Smooth muscle cell (in vitro differentiated cells): ENCODE data around the gene CYP19A1. TPM values are rescaled to one million over a fixed set of nuclear protein-coding genes. Genes with fewer than 3 reads are reported as not detected.

Source experiments
- DNase-seq: peaks from one replicate; lab custom pipeline; 2025; ENCODE audit not compliant: unreplicated experiment; lab: John Stamatoyannopoulos, UW
- H2AFZ ChIP-seq: fragments of 200-600 bp; sonication (generic); 2 replicates; pipeline ENCODE4 v1.6.0; 2016; ENCODE audit warnings: antibody characterized with exemption, low read depth, mild to moderate bottlenecking
- H3F3A ChIP-seq: fragments of 200-600 bp; sonication (generic); 2 replicates; pipeline ENCODE4 v1.6.0; 2017; ENCODE audit warnings: antibody characterized with exemption, low read depth
- H3K27ac ChIP-seq: fragments of 200-600 bp; sonication (generic); 2 replicates; pipeline ENCODE4 v1.5.1; 2016; ENCODE audit warnings: low read depth, mild to moderate bottlenecking
- H3K27me3 ChIP-seq: fragments of 200-600 bp; sonication (generic); 2 replicates; pipeline ENCODE4 v1.6.1; 2016; ENCODE audit warnings: low read depth, mild to moderate bottlenecking
- H3K36me3 ChIP-seq: fragments of 200-600 bp; sonication (generic); 2 replicates; pipeline ENCODE4 v1.5.1; 2016; ENCODE audit warnings: low read depth
- H3K4me1 ChIP-seq: fragments of 200-600 bp; sonication (generic); 2 replicates; pipeline ENCODE4 v1.5.1; 2016; ENCODE audit warnings: low read depth
- H3K4me2 ChIP-seq: fragments of 200-600 bp; sonication (generic); 2 replicates; pipeline ENCODE4 v1.6.0; 2016; ENCODE audit warnings: mild to moderate bottlenecking
- H3K4me3 ChIP-seq: fragments of 200-600 bp; sonication (generic); 2 replicates; pipeline ENCODE4 v1.5.1; 2016; ENCODE audit warnings: mild to moderate bottlenecking
- H3K79me2 ChIP-seq: fragments of 200-600 bp; sonication (generic); 2 replicates; pipeline ENCODE4 v1.6.0; 2016; ENCODE audit warnings: low read depth, mild to moderate bottlenecking
- H3K9ac ChIP-seq: fragments of 200-600 bp; sonication (generic); 2 replicates; pipeline ENCODE4 v1.6.0; 2016; ENCODE audit warnings: low read depth
- H3K9me3 ChIP-seq: fragments of 200-600 bp; sonication (generic); replicated peaks from 2 replicates; pipeline ENCODE4 v1.5.1; 2016; ENCODE audit warnings: low read depth
- H4K20me1 ChIP-seq: fragments of 200-600 bp; sonication (generic); 2 replicates; pipeline ENCODE4 v1.6.0; 2016; ENCODE audit warnings: low read depth
- CTCF ChIP-seq: fragments of 200-600 bp; sonication (generic); IDR thresholded peaks from 2 replicates; pipeline ENCODE4 v1.5.1; 2017; ENCODE audit warnings: borderline replicate concordance, mild to moderate bottlenecking, antibody characterized with exemption; ENCODE audit not compliant: insufficient read depth, poor library complexity, severe bottlenecking
- WGBS: methylation state at CpG from one replicate; pipeline ENCODE4 v1.1.7; 2016; ENCODE audit warnings: low lambda C conversion rate; 5-methylcytosine and 5-hydroxymethylcytosine counted together
- polyA plus RNA-seq: library from polyadenylated mRNA; unstranded; fragments of >200 nt; fragmentation: Nextera tagmentation; extraction: Ambion mirVana; gene quantifications from 2 replicates; pipeline ENCODE4 v1.2.1, GENCODE V29; 2016
- total RNA-seq: library from RNA; depleted of rRNA; stranded (reverse); fragments of >200 nt; gene quantifications from 2 replicates; pipeline ENCODE4 v1.2.3, GENCODE V29; 2014

Gene CYP19A1
- total RNA-seq: 1.2 TPM in 1 of 2 replicates, not detected in the other
- polyA plus RNA-seq: not detected in 2 replicates

- H3K9me3 ChIP-seq: no peaks in the 10 kb centered on the region
- no peaks in the 10 kb centered on the region for H3K36me3 ChIP-seq
- no peaks in the 10 kb centered on the region for H3F3A ChIP-seq
- H3K27me3 ChIP-seq: peaks cover 37% of the 10 kb centered on the region
- WGBS: 91% methylated on average over 6 of the region's 6 CpGs
- H3K4me2 ChIP-seq: no peak within 1 kb of the TSS
- no peak for DNase-seq
- no peak within 1 kb of the TSS for H3K4me3 ChIP-seq
- no peak for TF ChIP-seq CTCF
- H4K20me1 ChIP-seq: no peaks in the 10 kb centered on the region
- H2AFZ ChIP-seq: no peak within 1 kb of the TSS
- no peak within 1 kb of the TSS for H3K9ac ChIP-seq
- no peak within 1 kb of the TSS for H3K27ac ChIP-seq
- H3K4me1 ChIP-seq: peaks cover 10% of the 10 kb centered on the region
- H3K79me2 ChIP-seq: no peaks in the 10 kb centered on the region
These were observed at the start of gene CYP19A1 for GRCh38 chr15:51338496-51338895. Gene CYP19A1, minus strand, starts transcription at chr15:51338596. Its CDS starts 95,684 bp downstream, at chr15:51242912.

DNA sequence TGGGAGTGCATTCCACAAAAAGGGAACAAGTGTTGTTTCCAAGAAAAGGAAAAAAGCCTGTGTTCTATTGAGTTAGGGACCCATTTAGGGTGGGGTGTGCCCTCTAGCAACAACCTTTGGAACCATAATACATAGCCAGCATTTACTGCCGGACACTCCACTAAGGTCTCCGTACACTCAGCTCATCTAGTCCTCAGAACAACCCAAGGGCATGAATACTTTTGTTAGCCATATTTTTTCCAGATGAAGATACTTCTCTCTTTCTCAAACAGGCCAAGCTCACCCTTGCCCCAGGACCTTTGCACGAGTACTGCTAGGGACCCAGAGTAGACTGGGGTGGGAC, 49.3 kb upstream of the CYP19A1 start:
- no peak for TF ChIP-seq CTCF
- Histone ChIP-seq H3K4me1 (peaks cover 5% of the 10 kb centered on the region), H3K36me3 (no peaks in the 10 kb centered on the region), H3K4me2 (no peak overlapping the region), H3K9me3 (no peaks in the 10 kb centered on the region), H3K27me3 (no peaks in the 10 kb centered on the region), H3K27ac (no peak overlapping the region), H3F3A (no peaks in the 10 kb centered on the region), H3K79me2 (no peaks in the 10 kb centered on the region), H2AFZ (no peak overlapping the region), H3K4me3 (no peak overlapping the region), H4K20me1 (no peaks in the 10 kb centered on the region), H3K9ac (no peak overlapping the region)
- WGBS: 99% methylated on average over 3 of the region's 3 CpGs
- no peak for DNase-seq

- H3K79me2 ChIP-seq: no peaks in the 10 kb centered on the region
- H3K4me2 ChIP-seq: no peak overlapping the region
- H3K27ac ChIP-seq: no peak overlapping the region
- WGBS: 86% methylated on average over 10 of the region's 10 CpGs
- no peaks in the 10 kb centered on the region for H3K36me3 ChIP-seq
- peaks cover 5% of the 10 kb centered on the region for H3K4me1 ChIP-seq
- no peaks in the 10 kb centered on the region for H3K9me3 ChIP-seq
- TF ChIP-seq CTCF: no peak
- no peak for DNase-seq
- H3K4me3 ChIP-seq: no peak overlapping the region
- no peak overlapping the region for H2AFZ ChIP-seq
- no peaks in the 10 kb centered on the region for H3K27me3 ChIP-seq
- H3K9ac ChIP-seq: no peak overlapping the region
- H4K20me1 ChIP-seq: no peaks in the 10 kb centered on the region
- H3F3A ChIP-seq: no peaks in the 10 kb centered on the region
These were observed 48.7 kb upstream of the CYP19A1 start for GRCh38 chr15:51386960-51387698.

GRCh38 chr15:51386486-51386885, 48.1 kb upstream of the CYP19A1 start:
- no peak overlapping the region for H3K9ac ChIP-seq
- H3K27me3 ChIP-seq: no peaks in the 10 kb centered on the region
- H3K4me1 ChIP-seq: peaks cover 5% of the 10 kb centered on the region
- TF ChIP-seq CTCF: no peak
- no peaks in the 10 kb centered on the region for H3K79me2 ChIP-seq
- H4K20me1 ChIP-seq: no peaks in the 10 kb centered on the region
- 93% methylated on average over 12 of the region's 12 CpGs for WGBS
- no peaks in the 10 kb centered on the region for H3K9me3 ChIP-seq
- H3K27ac ChIP-seq: no peak overlapping the region
- H3K4me2 ChIP-seq: no peak overlapping the region
- H3K36me3 ChIP-seq: no peaks in the 10 kb centered on the region
- no peaks in the 10 kb centered on the region for H3F3A ChIP-seq
- no peak overlapping the region for H3K4me3 ChIP-seq
- no peak for DNase-seq
- H2AFZ ChIP-seq: no peak overlapping the region
